DOHH2 (cell line): Measurements from ENCODE around the gene KRTAP10-12.

Experiments
- EZH2phosphoT487 ChIP-seq: fragments of 200-600 bp; sonication (generic); IDR thresholded peaks from 2 replicates; pipeline ENCODE4 v1.6.1; 2017; ENCODE audit warnings: borderline replicate concordance, mild to moderate bottlenecking, antibody characterized with exemption, low read length, moderate library complexity, mixed read lengths
- TF ChIP-seq, protein P1 (sequence below): fragments of 200-600 bp; sonication (generic); IDR thresholded peaks from one replicate; pipeline ENCODE4 v1.5.1; 2014; ENCODE audit warnings: antibody characterized with exemption, mild to moderate bottlenecking, low read depth, low read length; ENCODE audit not compliant: poor library complexity, severe bottlenecking

DNA sequence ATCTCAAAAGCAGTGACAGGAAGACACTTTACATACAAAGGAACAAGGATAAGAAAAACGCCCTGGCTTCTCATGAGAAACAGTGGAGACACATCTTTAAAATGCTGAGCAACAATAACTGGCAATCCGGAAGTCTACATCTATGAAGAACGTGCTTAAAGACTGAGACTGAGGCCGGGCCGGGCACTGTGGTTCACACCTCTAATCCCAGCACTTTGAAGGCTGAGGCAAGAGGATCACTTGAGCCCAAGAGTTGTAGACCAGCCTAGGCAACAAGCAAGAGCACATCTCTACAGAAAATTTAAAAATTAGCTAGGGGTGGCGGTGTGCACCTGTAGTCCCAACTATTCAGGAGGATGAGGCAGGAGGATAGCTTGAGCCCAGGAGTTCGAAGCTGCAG, 12.9 kb upstream of the KRTAP10-12 start:
- TF ChIP-seq, protein P1, sequence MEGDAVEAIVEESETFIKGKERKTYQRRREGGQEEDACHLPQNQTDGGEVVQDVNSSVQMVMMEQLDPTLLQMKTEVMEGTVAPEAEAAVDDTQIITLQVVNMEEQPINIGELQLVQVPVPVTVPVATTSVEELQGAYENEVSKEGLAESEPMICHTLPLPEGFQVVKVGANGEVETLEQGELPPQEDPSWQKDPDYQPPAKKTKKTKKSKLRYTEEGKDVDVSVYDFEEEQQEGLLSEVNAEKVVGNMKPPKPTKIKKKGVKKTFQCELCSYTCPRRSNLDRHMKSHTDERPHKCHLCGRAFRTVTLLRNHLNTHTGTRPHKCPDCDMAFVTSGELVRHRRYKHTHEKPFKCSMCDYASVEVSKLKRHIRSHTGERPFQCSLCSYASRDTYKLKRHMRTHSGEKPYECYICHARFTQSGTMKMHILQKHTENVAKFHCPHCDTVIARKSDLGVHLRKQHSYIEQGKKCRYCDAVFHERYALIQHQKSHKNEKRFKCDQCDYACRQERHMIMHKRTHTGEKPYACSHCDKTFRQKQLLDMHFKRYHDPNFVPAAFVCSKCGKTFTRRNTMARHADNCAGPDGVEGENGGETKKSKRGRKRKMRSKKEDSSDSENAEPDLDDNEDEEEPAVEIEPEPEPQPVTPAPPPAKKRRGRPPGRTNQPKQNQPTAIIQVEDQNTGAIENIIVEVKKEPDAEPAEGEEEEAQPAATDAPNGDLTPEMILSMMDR: no peak
- no peak for TF ChIP-seq EZH2phosphoT487
